SK-N-SH (cell line): Measurements from ENCODE around the gene MYADML2. TPM values are rescaled to one million over a fixed set of nuclear protein-coding genes. Genes with fewer than 3 reads are reported as not detected.

Experiments used
- CTCF ChIA-PET: fragments of 300-600, 350-600 bp; formaldehyde crosslinking; extraction: SDS; loops from one replicate; lab custom pipeline; 2021; lab: Yijun Ruan, JAX
- POLR2A ChIA-PET: fragments of 350-600 bp; sonication (Branson Sonifier 250); formaldehyde crosslinking; extraction: SDS; loops from one replicate; lab custom pipeline; 2020; ENCODE audit warnings: antibody characterized with exemption, inconsistent platforms; lab: Yijun Ruan, JAX
- DNase-seq: peaks from one replicate; pipeline ENCODE4 v3.0.0; 2012
- H2AFZ ChIP-seq: fragments of 200-600 bp; sonication (generic); 2 replicates; pipeline ENCODE4 v1.8.1; 2016; ENCODE audit warnings: antibody characterized with exemption, mild to moderate bottlenecking, low read depth
- H3F3A ChIP-seq: fragments of 200-600 bp; sonication (generic); replicated peaks from 2 replicates; pipeline ENCODE3; 2016; ENCODE audit warnings: antibody characterized with exemption, mild to moderate bottlenecking; ENCODE audit not compliant: insufficient read depth
- H3K27ac ChIP-seq, 2 experiments: fragments of 200-500 bp in 1 of 2; fragments of 200-600 bp in 1 of 2; sonication (Bioruptor generic) in 1 of 2; sonication (generic), shearing (Covaris generic) in 1 of 2; 2 replicates each; pipeline versions ENCODE4 v1.5.1 to v1.6.1; 2014 to 2016; ENCODE audit warnings: low read depth in 2 of 2, inconsistent platforms in 1 of 2, low read length in 1 of 2, mild to moderate bottlenecking in 1 of 2, mixed read lengths in 1 of 2
- H3K27me3 ChIP-seq: fragments of 200-600 bp; sonication (generic), shearing (Covaris generic); 2 replicates; pipeline ENCODE4 v1.6.1; 2016; ENCODE audit warnings: mixed run types; ENCODE audit not compliant: insufficient read depth
- H3K36me3 ChIP-seq, 2 experiments: fragments of 200-500 bp in 1 of 2; fragments of 200-600 bp in 1 of 2; sonication (Bioruptor generic) in 1 of 2; sonication (generic) in 1 of 2; replicated peaks in 1 of 2; 2 replicates each; pipeline versions ENCODE3 to v1.5.1; 2014 to 2016; ENCODE audit warnings: low read length in 1 of 2, mild to moderate bottlenecking in 1 of 2; ENCODE audit not compliant: insufficient read depth in 2 of 2, control insufficient read depth in 1 of 2
- H3K4me1 ChIP-seq, 2 experiments: fragments of 200-500 bp in 1 of 2; fragments of 200-600 bp in 1 of 2; sonication (Bioruptor generic) in 1 of 2; sonication (generic), shearing (Covaris generic) in 1 of 2; 2 replicates each; pipeline versions ENCODE4 v1.5.1 to v1.6.1; 2014 to 2016; ENCODE audit warnings: low read depth in 1 of 2, low read length in 1 of 2, mixed run types in 1 of 2; ENCODE audit not compliant: insufficient read depth in 2 of 2, control insufficient read depth in 1 of 2
- H3K4me2 ChIP-seq: fragments of 200-600 bp; sonication (generic), shearing (Covaris generic); 2 replicates; pipeline ENCODE4 v1.6.1; 2017; ENCODE audit warnings: mixed run types
- H3K4me3 ChIP-seq, 2 experiments: fragments of 200-500 bp in 1 of 2; fragments of 200-600 bp in 1 of 2; sonication (Bioruptor generic) in 1 of 2; sonication (generic), shearing (Covaris generic) in 1 of 2; 2 replicates each; pipeline versions ENCODE4 v1.5.1 to v1.8.1; 2014 to 2016; ENCODE audit warnings: low read depth in 2 of 2, inconsistent platforms in 1 of 2, low read length in 1 of 2, mild to moderate bottlenecking in 1 of 2, mixed read lengths in 1 of 2, moderate library complexity in 1 of 2
- H3K79me2 ChIP-seq: fragments of 200-600 bp; sonication (generic); 2 replicates; pipeline ENCODE4 v1.8.1; 2017; ENCODE audit warnings: mild to moderate bottlenecking; ENCODE audit not compliant: insufficient read depth
- H3K9ac ChIP-seq: fragments of 200-600 bp; sonication (generic); 2 replicates; pipeline ENCODE4 v1.6.1; 2017; ENCODE audit warnings: mixed run types
- H3K9me2 ChIP-seq: fragments of 200-600 bp; sonication (generic); 2 replicates; pipeline ENCODE4 v1.6.1; 2017; ENCODE audit warnings: mixed run types
- H3K9me3 ChIP-seq: fragments of 200-600 bp; sonication (generic); 2 replicates; pipeline ENCODE4 v1.6.1; 2017; ENCODE audit warnings: mixed run types, mild to moderate bottlenecking, moderate library complexity
- H4K20me1 ChIP-seq: fragments of 200-600 bp; sonication (generic); 2 replicates; pipeline ENCODE4 v1.6.1; 2017; ENCODE audit warnings: mild to moderate bottlenecking, mixed run types; ENCODE audit not compliant: insufficient read depth
- CHD2 ChIP-seq: fragments of 150-350 bp; IDR thresholded peaks from 2 replicates; pipeline ENCODE4 v1.6.1; 2018; ENCODE audit warnings: low read length; ENCODE audit not compliant: partially characterized antibody
- ELF1 ChIP-seq: IDR thresholded peaks from 2 replicates; pipeline ENCODE4 v1.4.0; 2012
- EZH2phosphoT487 ChIP-seq: fragments of 200-600 bp; sonication (generic); IDR thresholded peaks from 2 replicates; pipeline ENCODE4 v1.6.1; 2017; ENCODE audit warnings: low read depth, mixed run types, mild to moderate bottlenecking, antibody characterized with exemption, moderate library complexity, borderline replicate concordance
- FOSL2 ChIP-seq: IDR thresholded peaks from 2 replicates; pipeline ENCODE4 v1.4.0; 2012; ENCODE audit warnings: low read depth, mild to moderate bottlenecking, moderate library complexity, borderline replicate concordance
- GABPA ChIP-seq: IDR thresholded peaks from 2 replicates; pipeline ENCODE4 v1.4.0; 2012; ENCODE audit warnings: low read depth, mild to moderate bottlenecking
- GATA2 ChIP-seq: sonication (generic); formaldehyde crosslinking; IDR thresholded peaks from 2 replicates; pipeline ENCODE4 v1.5.0; 2020; ENCODE audit warnings: mild to moderate bottlenecking, missing genetic modification reagents
- JUND ChIP-seq: IDR thresholded peaks from 2 replicates; pipeline ENCODE4 v1.4.0; 2012
- MEF2A ChIP-seq: IDR thresholded peaks from 2 replicates; pipeline ENCODE4 v1.4.0; 2012; ENCODE audit warnings: low read depth, borderline replicate concordance
- MXI1 ChIP-seq: IDR thresholded peaks from 2 replicates; pipeline ENCODE4 v1.6.1; 2012; ENCODE audit warnings: mild to moderate bottlenecking, low read depth, low read length, improper control_type of control experiment
- NFIC ChIP-seq: IDR thresholded peaks from 2 replicates; pipeline ENCODE4 v1.4.0; 2012; ENCODE audit warnings: borderline replicate concordance
- PBX3 ChIP-seq: IDR thresholded peaks from 2 replicates; pipeline ENCODE4; 2012
- RAD21 ChIP-seq: IDR thresholded peaks from 2 replicates; pipeline ENCODE4 v1.6.1; 2012; ENCODE audit warnings: mild to moderate bottlenecking, low read length
- RFX5 ChIP-seq: IDR thresholded peaks from 2 replicates; pipeline ENCODE4 v1.6.1; 2012; ENCODE audit warnings: mild to moderate bottlenecking, improper control_type of control experiment, low read length
- TAF1 ChIP-seq: IDR thresholded peaks from 2 replicates; pipeline ENCODE4 v1.6.1; 2012; ENCODE audit warnings: low read depth, mild to moderate bottlenecking, low read length, moderate library complexity, borderline replicate concordance
- USF2 ChIP-seq: fragments of 150-350 bp; IDR thresholded peaks from 2 replicates; pipeline ENCODE4 v1.6.1; 2017; ENCODE audit warnings: antibody characterized with exemption, low read length, low read depth, borderline replicate concordance
- WGBS: methylation state at CpG from one replicate; pipeline ENCODE4 v1.1.6; 2017; ENCODE audit warnings: low lambda C conversion rate; 5-methylcytosine and 5-hydroxymethylcytosine counted together
- polyA plus RNA-seq, 3 experiments: library from polyadenylated mRNA; depleted of rRNA; stranded (reverse); fragments of >200 nt; gene quantifications; 2 replicates each; pipeline ENCODE4 v1.2.3, GENCODE V29; 2012
- TF ChIP-seq, protein P1 (sequence below): IDR thresholded peaks from 2 replicates; pipeline ENCODE4 v1.6.1; 2012; ENCODE audit warnings: mild to moderate bottlenecking, low read depth, low read length, moderate library complexity

Gene MYADML2
- polyA plus RNA-seq, 1 of the 3 experiments (the other 2 are of a cell fraction), result not detected

DNA sequence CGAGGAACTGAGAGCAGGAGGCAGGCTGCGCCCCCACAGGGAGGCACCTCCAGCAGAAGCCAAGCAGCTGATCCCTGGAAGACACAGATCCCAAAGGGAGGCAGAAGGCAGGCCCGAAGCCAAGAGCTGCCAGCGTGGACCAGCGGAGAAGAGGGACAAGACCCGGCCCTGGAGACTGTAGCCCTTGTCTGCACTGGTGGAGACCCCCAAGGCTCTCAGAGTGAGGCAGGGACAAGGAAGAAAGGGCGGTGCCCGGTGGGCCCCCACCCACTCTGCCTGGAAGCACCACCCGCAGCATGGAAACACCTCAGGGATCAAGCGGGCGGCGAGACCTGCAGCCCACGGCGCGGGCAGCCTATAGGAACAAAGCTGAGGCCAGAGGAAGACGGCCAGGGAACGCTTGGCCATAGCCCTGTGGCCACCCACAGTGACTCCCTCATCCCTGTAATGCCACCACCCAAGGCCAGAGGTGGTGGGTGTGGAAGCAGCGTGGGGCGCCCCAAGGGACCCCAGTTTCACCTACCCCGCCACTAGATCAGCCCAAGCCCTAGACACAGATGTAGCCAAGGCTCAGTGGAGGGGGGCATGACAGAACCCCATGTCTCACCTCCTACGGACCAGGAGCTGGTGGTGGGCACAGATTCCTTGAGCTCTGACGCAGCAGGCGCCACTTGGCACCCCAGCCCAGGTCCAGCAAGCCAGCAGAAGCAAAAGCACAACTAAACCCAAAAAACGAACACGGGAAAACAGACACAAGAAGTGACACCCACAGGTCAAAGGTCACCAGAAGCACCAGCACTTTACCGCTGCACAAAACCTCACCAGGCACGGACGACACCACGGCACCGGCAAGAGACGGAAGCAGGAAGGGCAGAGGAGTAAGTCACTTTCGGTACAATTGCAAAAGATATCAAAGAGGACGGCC, 26.2 kb downstream of the MYADML2 start:
- WGBS, result 92% methylated on average over 33 of the region's 33 CpGs
- Histone ChIP-seq H2AFZ (no peak overlapping the region), H3K4me1 (peaks cover 19 to 33% of the 10 kb centered on the region in 2 experiments), H3F3A (peaks cover 22% of the 10 kb centered on the region), H3K9ac (no peak overlapping the region), H3K9me3 (no peaks in the 10 kb centered on the region), H3K9me2 (no peaks in the 10 kb centered on the region), H3K79me2 (peaks cover 93% of the 10 kb centered on the region), H4K20me1 (peaks cover 83% of the 10 kb centered on the region), H3K27ac (no peak overlapping the region), H3K4me3 (no peak overlapping the region), H3K36me3 (peaks cover 10 to 44% of the 10 kb centered on the region in 2 experiments), H3K4me2 (no peak overlapping the region), H3K27me3 (no peaks in the 10 kb centered on the region)
- DNase-seq, result no peak
- TF ChIP-seq EZH2phosphoT487 (no peak), FOSL2 (no peak), USF2 (no peak), RAD21 (no peak), CHD2 (no peak), GATA2 (CRISPR knock-in tag) (no peak), NFIC (no peak), MXI1 (no peak), MEF2A (no peak), PBX3 (no peak), JUND (no peak), ELF1 (no peak), TAF1 (no peak), RFX5 (no peak), GABPA (no peak)
- TF ChIP-seq, protein P1, sequence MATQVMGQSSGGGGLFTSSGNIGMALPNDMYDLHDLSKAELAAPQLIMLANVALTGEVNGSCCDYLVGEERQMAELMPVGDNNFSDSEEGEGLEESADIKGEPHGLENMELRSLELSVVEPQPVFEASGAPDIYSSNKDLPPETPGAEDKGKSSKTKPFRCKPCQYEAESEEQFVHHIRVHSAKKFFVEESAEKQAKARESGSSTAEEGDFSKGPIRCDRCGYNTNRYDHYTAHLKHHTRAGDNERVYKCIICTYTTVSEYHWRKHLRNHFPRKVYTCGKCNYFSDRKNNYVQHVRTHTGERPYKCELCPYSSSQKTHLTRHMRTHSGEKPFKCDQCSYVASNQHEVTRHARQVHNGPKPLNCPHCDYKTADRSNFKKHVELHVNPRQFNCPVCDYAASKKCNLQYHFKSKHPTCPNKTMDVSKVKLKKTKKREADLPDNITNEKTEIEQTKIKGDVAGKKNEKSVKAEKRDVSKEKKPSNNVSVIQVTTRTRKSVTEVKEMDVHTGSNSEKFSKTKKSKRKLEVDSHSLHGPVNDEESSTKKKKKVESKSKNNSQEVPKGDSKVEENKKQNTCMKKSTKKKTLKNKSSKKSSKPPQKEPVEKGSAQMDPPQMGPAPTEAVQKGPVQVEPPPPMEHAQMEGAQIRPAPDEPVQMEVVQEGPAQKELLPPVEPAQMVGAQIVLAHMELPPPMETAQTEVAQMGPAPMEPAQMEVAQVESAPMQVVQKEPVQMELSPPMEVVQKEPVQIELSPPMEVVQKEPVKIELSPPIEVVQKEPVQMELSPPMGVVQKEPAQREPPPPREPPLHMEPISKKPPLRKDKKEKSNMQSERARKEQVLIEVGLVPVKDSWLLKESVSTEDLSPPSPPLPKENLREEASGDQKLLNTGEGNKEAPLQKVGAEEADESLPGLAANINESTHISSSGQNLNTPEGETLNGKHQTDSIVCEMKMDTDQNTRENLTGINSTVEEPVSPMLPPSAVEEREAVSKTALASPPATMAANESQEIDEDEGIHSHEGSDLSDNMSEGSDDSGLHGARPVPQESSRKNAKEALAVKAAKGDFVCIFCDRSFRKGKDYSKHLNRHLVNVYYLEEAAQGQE, result no peak
- ChIA-PET POLR2A (no interaction called here), CTCF (interaction anchor here (1.0 to 2.9 kb wide), 3 partner anchors 39 to 100 kb away, joined by 5 to 10 read pairs (median 6); no protein-coding TSS in a partner anchor)
